ENCODE measurements around the gene SHANK1. TPM values are rescaled to one million over a fixed set of nuclear protein-coding genes. Genes with fewer than 3 reads are reported as not detected.

The SHANK1 gene
- total RNA-seq, 1 donor from 2014 or later, result 0.25 TPM

- H3K4me1 ChIP-seq, result no peaks in the 10 kb centered on the region
- intact Hi-C loops (cut with micrococcal nuclease), result no loop called here
- H3K4me3 ChIP-seq, result no peak overlapping the region
- DNase-seq, result no peak
- TF ChIP-seq CTCF (IDR thresholded peaks at IDR 0.05; ENCODE audit: borderline replicate concordance), result no peak
- peaks cover 81% of the 10 kb centered on the region for H3K27me3 ChIP-seq (ENCODE audit: low read depth)
- no peaks in the 10 kb centered on the region for H3K9me3 ChIP-seq (replicated peaks)
- no peak overlapping the region for H3K27ac ChIP-seq (replicated peaks)
- no peaks in the 10 kb centered on the region for H3K36me3 ChIP-seq
These were observed 21.8 kb upstream of the SHANK1 start for GRCh38 chr19:50741179-50741933.

- no peaks in the 10 kb centered on the region for H3K9me3 ChIP-seq (replicated peaks)
- H3K4me3 ChIP-seq, result no peak overlapping the region
- TF ChIP-seq CTCF (IDR thresholded peaks at IDR 0.05; ENCODE audit: borderline replicate concordance), result no peak
- H3K27ac ChIP-seq (replicated peaks), result no peak overlapping the region
- intact Hi-C loops (cut with micrococcal nuclease), result no loop called here
- H3K4me1 ChIP-seq, result no peaks in the 10 kb centered on the region
- DNase-seq, result no peak
- peaks cover 95% of the 10 kb centered on the region for H3K27me3 ChIP-seq (ENCODE audit: low read depth)
- no peaks in the 10 kb centered on the region for H3K36me3 ChIP-seq
These were observed 20.4 kb upstream of the SHANK1 start for GRCh38 chr19:50739914-50740426.

GRCh38 chr19:50739132-50739913 lies 19.7 kb upstream of the SHANK1 start:
- intact Hi-C loops (cut with micrococcal nuclease), result no loop called here
- Histone ChIP-seq H3K9me3 (replicated peaks) (no peaks in the 10 kb centered on the region), H3K36me3 (no peaks in the 10 kb centered on the region), H3K4me3 (no peak overlapping the region), H3K27me3 (ENCODE audit: low read depth) (peaks cover 99% of the 10 kb centered on the region), H3K27ac (replicated peaks) (no peak overlapping the region), H3K4me1 (no peaks in the 10 kb centered on the region)
- no peak for DNase-seq
- TF ChIP-seq CTCF (IDR thresholded peaks at IDR 0.05; ENCODE audit: borderline replicate concordance), result no peak

- intact Hi-C loops (cut with micrococcal nuclease), result no loop called here
- no peak overlapping the region for H3K4me3 ChIP-seq
- H3K27me3 ChIP-seq (ENCODE audit: low read depth), result peaks cover 100% of the 10 kb centered on the region
- H3K4me1 ChIP-seq, result no peaks in the 10 kb centered on the region
- DNase-seq, result no peak
- no peaks in the 10 kb centered on the region for H3K9me3 ChIP-seq (replicated peaks)
- no peaks in the 10 kb centered on the region for H3K36me3 ChIP-seq
- no peak for TF ChIP-seq CTCF (IDR thresholded peaks at IDR 0.05; ENCODE audit: borderline replicate concordance)
- no peak overlapping the region for H3K27ac ChIP-seq (replicated peaks)
These were observed 16.7 kb upstream of the SHANK1 start for GRCh38 chr19:50736338-50736737.

- TF ChIP-seq CTCF (IDR thresholded peaks at IDR 0.05; ENCODE audit: borderline replicate concordance), result no peak
- Histone ChIP-seq H3K4me3 (no peak overlapping the region), H3K36me3 (no peaks in the 10 kb centered on the region), H3K4me1 (no peaks in the 10 kb centered on the region), H3K9me3 (replicated peaks) (no peaks in the 10 kb centered on the region), H3K27me3 (ENCODE audit: low read depth) (peaks cover 100% of the 10 kb centered on the region), H3K27ac (replicated peaks) (no peak overlapping the region)
- DNase-seq, result no peak
- intact Hi-C loops (cut with micrococcal nuclease), result no loop called here
These were observed 16.3 kb upstream of the SHANK1 start for GRCh38 chr19:50735869-50736268.
